HG03442 (cell line): ENCODE data around the gene SRSF6.
"Not testable (repeated sequence)": the region's sequence is repeated elsewhere in the genome, so short reads cannot be mapped to it uniquely, and the experiment has no call there.

Experiments used
- ATAC-seq: cut with Tn5 transposase; IDR thresholded peaks from one replicate; pipeline ENCODE4 v1.9.1; 2021; ENCODE audit warnings: mild to moderate bottlenecking, moderate library complexity; ENCODE audit not compliant: unreplicated experiment

The SRSF6 gene

DNA sequence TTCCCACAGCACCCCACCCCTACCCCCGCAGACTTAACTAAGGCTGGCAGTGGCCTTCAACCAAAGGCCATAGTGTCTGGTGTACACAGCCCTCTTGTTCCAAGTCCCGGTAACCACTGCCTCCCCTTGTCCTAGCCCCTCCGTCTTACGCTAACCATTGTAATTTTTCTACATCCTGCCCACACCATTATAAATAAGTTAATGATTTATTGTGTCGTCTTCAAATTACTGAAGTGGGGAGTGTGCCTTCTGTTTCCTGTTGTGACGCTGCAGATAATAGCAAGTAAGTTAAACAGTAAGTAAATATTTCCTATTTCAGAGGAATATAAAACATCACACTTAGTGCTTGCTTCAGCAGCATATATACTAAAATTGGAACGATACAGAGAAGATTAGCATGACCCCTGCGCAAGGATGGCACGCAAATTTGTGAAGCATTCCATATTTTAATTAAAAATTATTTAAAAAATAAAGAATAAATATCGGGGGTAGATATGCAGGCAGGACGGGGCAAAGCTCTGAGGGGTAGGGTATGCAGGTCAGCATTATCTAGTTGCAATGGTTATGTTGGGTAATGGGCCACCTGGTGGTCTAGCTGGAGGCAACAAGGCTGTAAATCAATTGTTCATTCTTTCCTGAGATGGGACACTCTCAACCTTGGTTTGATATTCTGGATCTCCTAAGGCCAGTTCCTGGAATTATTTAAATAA lies 15.1 kb downstream of the SRSF6 start:
- no peak for ATAC-seq

GRCh38 chr20:43473381-43473704 lies 15.6 kb downstream of the SRSF6 start:
- ATAC-seq, result no peak

GRCh38 chr20:43477193-43477592 lies 19.5 kb downstream of the SRSF6 start:
- ATAC-seq, result no peak

DNA sequence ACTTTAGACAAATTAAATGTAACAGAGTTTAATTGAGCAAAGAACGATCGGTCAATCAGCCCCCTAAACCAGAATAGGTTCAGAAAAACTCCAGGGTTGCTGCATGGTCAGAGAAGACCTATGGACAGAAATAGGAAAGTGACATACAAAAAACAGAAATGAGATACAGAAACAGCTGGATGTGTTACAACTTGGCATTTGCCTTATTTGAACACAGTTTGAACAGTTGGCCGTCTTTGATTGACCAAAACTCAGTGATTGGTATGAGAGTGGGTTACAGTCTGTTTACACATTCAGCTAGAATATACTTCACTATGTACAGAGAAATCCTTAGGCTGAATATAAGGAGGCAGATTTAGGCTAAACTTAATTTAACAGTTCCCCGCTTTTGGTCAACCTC lies 19.9 kb downstream of the SRSF6 start:
- no peak for ATAC-seq

DNA sequence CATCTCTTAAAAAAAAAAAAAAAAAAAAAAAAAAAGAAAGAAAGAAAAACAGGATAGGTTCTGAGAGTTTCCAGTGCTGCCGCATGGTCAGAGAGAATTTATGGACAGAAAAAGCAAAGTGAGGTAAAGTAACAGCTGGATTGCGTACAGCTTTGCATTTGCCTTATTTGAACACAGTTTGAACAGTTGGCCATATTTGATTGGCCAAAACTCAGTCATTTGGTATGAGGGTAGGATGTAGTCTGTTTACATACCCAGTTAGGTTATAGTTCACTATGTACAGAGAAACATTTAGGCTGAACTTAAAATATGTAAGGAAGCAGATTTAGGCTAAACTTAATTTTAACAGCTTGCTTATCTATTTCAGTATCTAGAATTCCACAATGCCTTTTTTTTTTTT lies 32.3 kb downstream of the SRSF6 start:
- ATAC-seq, result no peak

- peak; percentile 95 for ATAC-seq
These were observed 34.4 kb downstream of the SRSF6 start for GRCh38 chr20:43492101-43492500.

DNA sequence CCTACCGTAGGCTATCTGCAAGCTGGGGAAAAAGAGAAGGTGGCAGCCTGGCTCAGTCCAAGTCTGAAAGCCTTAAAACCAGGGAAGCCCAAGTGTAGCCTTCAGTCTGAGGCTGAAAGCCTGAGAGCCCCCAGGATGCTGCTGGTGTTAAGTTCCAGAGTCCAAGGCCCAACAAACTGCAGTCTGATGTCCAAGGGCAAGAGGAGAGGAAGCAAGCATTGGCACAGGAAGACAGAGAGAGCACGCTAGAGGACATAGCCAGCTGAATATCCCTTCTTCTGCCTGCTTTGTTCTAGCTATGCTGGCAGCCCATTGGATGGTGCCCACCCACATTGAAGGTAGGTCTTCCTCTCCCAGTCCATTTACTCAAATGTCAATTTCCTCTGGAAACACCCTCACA lies 37.7 kb downstream of the SRSF6 start:
- no peak for ATAC-seq

GRCh38 chr20:43502021-43502420 lies 44.3 kb downstream of the SRSF6 start:
- ATAC-seq, result not testable (repeated sequence)

DNA sequence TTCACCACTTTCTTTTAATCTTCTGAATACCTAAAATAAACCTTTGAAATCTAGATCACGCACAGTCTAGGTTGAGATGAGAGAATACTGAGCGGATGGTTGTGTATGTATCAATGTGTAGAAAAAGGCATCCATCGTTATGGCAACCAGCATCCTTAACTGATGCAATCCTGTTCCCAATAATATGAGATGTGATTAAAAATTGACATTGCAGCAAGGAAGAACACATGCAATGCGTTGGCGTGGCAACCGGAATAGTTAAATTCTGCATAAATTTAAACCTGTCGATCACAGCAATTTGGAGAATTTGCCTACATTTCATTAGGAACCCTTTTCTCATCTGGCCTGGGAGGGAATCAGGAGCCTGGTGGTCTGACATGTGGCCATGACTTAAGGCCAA lies 48.5 kb downstream of the SRSF6 start:
- ATAC-seq, result no peak

GRCh38 chr20:43507150-43508080 lies 49.7 kb downstream of the SRSF6 start, which contains the start of gene L3MBTL1:
Gene L3MBTL1, plus strand, starts transcription at chr20:43507697. Its CDS starts 5,807 bp downstream, at chr20:43513504.
- no peak for ATAC-seq

GRCh38 chr20:43508106-43508505 lies 50.4 kb downstream of the SRSF6 start:
- ATAC-seq, result no peak

GRCh38 chr20:43508604-43509040 lies 50.9 kb downstream of the SRSF6 start:
- no peak for ATAC-seq

DNA sequence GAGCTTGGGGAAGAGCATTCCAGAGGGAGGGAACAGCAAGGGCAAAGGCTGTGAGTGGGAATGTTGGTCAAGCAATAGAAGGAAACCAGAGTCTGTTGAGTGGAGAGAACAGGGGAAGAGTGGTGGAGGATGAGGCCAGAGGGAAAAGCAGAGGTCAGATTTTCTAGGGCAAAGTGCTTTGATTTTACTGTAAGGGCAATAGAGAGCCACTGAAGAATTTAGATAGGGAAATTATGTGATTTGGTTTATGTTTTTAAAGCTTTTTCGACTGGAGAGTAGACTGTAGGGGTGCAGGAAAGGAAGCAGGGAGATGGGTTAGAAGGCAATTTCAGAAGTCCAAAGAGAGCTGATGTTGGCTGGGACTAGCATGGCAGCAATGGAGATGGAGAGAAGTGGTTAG lies 54.2 kb downstream of the SRSF6 start:
- ATAC-seq, result no peak

GRCh38 chr20:43513372-43513930 lies 55.8 kb downstream of the SRSF6 start:
- ATAC-seq, result no peak
